ENCODE measurements around the gene ZNF587.
"Not testable (repeated sequence)": the region's sequence is repeated elsewhere in the genome, so short reads cannot be mapped to it uniquely, and the experiment has no call there.

The ZNF587 gene

GRCh38 chr19:57823155-57823554 lies 26.5 kb upstream of the ZNF587 start:
- not testable (repeated sequence) for DNase-seq (ENCODE audit: low spot score)

GRCh38 chr19:57823608-57824007 lies 26.1 kb upstream of the ZNF587 start:
- not testable (repeated sequence) for DNase-seq (ENCODE audit: low spot score)

GRCh38 chr19:57825511-57825910 lies 24.1 kb upstream of the ZNF587 start:
- DNase-seq (ENCODE audit: low spot score), result no peak

- DNase-seq (ENCODE audit: low spot score), result no peak
Observed at GRCh38 chr19:57829316-57829715, 20.3 kb upstream of the ZNF587 start.

GRCh38 chr19:57830071-57830602 lies 19.5 kb upstream of the ZNF587 start, which contains the start of gene ZNF587B:
ZNF587B (plus strand) TSS chr19:57830299; CDS start chr19:57830529, 230 bp downstream.
- peak; percentile 93 for DNase-seq (ENCODE audit: low spot score)

- DNase-seq (ENCODE audit: low spot score), result not testable (repeated sequence)
Observed at GRCh38 chr19:57836991-57837390, 12.7 kb upstream of the ZNF587 start.

GRCh38 chr19:57838622-57839191 lies 11.0 kb upstream of the ZNF587 start:
- not testable (repeated sequence) for DNase-seq (ENCODE audit: low spot score)

- no peak for DNase-seq (ENCODE audit: low spot score)
Observed at GRCh38 chr19:57841122-57841763, 8.4 kb upstream of the ZNF587 start.

- not testable (repeated sequence) for DNase-seq (ENCODE audit: low spot score)
Observed at GRCh38 chr19:57847164-57847563, 2.5 kb upstream of the ZNF587 start.

- not testable (repeated sequence) for DNase-seq (ENCODE audit: low spot score)
Observed at GRCh38 chr19:57849162-57849665, 445 bp upstream of the ZNF587 start.

- peak; percentile 55 for DNase-seq (ENCODE audit: low spot score)
Observed at GRCh38 chr19:57850553-57851017, 926 bp downstream of the ZNF587 start.

GRCh38 chr19:57851812-57852603 lies 2.3 kb downstream of the ZNF587 start:
- DNase-seq (ENCODE audit: low spot score), result not testable (repeated sequence)

GRCh38 chr19:57854117-57854516 lies 4.5 kb downstream of the ZNF587 start:
- not testable (repeated sequence) for DNase-seq (ENCODE audit: low spot score)

- DNase-seq (ENCODE audit: low spot score), result not testable (repeated sequence)
Observed at GRCh38 chr19:57862351-57862750, 12.7 kb downstream of the ZNF587 start.

- no peak for DNase-seq (ENCODE audit: low spot score)
Observed at GRCh38 chr19:57867868-57868492, 18.3 kb downstream of the ZNF587 start.

GRCh38 chr19:57869655-57870054 lies 20.0 kb downstream of the ZNF587 start:
- DNase-seq (ENCODE audit: low spot score), result not testable (repeated sequence)

- DNase-seq (ENCODE audit: low spot score), result no peak
Observed at GRCh38 chr19:57870225-57870624, 20.6 kb downstream of the ZNF587 start.

- DNase-seq (ENCODE audit: low spot score), result no peak
Observed at GRCh38 chr19:57872450-57872849, 22.8 kb downstream of the ZNF587 start.

- DNase-seq (ENCODE audit: low spot score), result not testable (repeated sequence)
Observed at GRCh38 chr19:57873883-57874799, 24.5 kb downstream of the ZNF587 start.

GRCh38 chr19:57886046-57886445 lies 36.4 kb downstream of the ZNF587 start:
- DNase-seq (ENCODE audit: low spot score), result no peak
